ENCODE measurements around the gene TEKT5. TPM values are rescaled to one million over a fixed set of nuclear protein-coding genes. Genes with fewer than 3 reads are reported as not detected.

TEKT5 gene
- total and polyA plus RNA-seq, 11 donors, result 0.51 to 2.8 TPM; not detected in 9

GRCh38 chr16:10611825-10612342, 82.8 kb downstream of the TEKT5 start:
- intact Hi-C loops (cut with DNase I), result no loop called here
- DNase-seq, result no peak
- Histone ChIP-seq H3K27me3 (no peaks in the 10 kb centered on the region), H3K27ac (no peak overlapping the region), H3K9me3 (no peaks in the 10 kb centered on the region), H3K4me3 (no peak overlapping the region), H3K4me1 (peaks cover under 1 to 23% (median 16%) of the 10 kb centered on the region in 12 donors), H3K36me3 (no peaks in the 10 kb centered on the region)
- no peak for ATAC-seq
- TF ChIP-seq POLR2A (IDR thresholded peaks at IDR 0.05), result no peak
- no peak for TF ChIP-seq CTCF (IDR thresholded peaks at IDR 0.05)
- 77 to 90% (median 83%) methylated on average over 6 of the region's 6 CpGs for WGBS, 4 donors

GRCh38 chr16:10610499-10611184, 84.1 kb downstream of the TEKT5 start:
- Histone ChIP-seq H3K36me3 (no peaks in the 10 kb centered on the region), H3K27ac (no peak overlapping the region), H3K9me3 (no peaks in the 10 kb centered on the region), H3K4me3 (no peak overlapping the region), H3K4me1 (peaks cover 0 to 17% (median 10%) of the 10 kb centered on the region in 12 donors), H3K27me3 (no peaks in the 10 kb centered on the region)
- WGBS, 4 donors, result 80 to 86% (median 84%) methylated on average over 13 of the region's 13 CpGs
- DNase-seq (no peak), ATAC-seq (no peak)
- intact Hi-C loops (cut with DNase I), result no loop called here
- TF ChIP-seq POLR2A (IDR thresholded peaks at IDR 0.05) (no peak), CTCF (IDR thresholded peaks at IDR 0.05) (no peak)

GRCh38 chr16:10609402-10609774, 85.3 kb downstream of the TEKT5 start:
- 44 to 60% (median 57%) methylated on average over 7 of the region's 7 CpGs for WGBS, 4 donors
- no peaks in the 10 kb centered on the region for H3K9me3 ChIP-seq
- ATAC-seq (peak; percentile 52 to 89 (median 66)), DNase-seq (peak in 1 of 5 donors; percentile 34)
- intact Hi-C loops (cut with DNase I), result no loop called here
- no peak overlapping the region for H3K4me3 ChIP-seq
- H3K4me1 ChIP-seq, result peaks cover 0 to 17% (median 10%) of the 10 kb centered on the region in 12 donors
- TF ChIP-seq POLR2A (IDR thresholded peaks at IDR 0.05) (no peak), CTCF (IDR thresholded peaks at IDR 0.05) (no peak)
- peak overlapping the region in 9 of 12 donors; percentile 2 to 67 (median 30) for H3K27ac ChIP-seq
- H3K27me3 ChIP-seq, result no peaks in the 10 kb centered on the region
- no peaks in the 10 kb centered on the region for H3K36me3 ChIP-seq

- no peaks in the 10 kb centered on the region for H3K9me3 ChIP-seq
- peak overlapping the region in 9 of 12 donors; percentile 2 to 67 (median 30) for H3K27ac ChIP-seq
- DNase-seq, result peak in 3 of 5 donors; percentile 29 to 58 (median 43)
- H3K4me3 ChIP-seq, result no peak overlapping the region
- peaks cover 0 to 17% (median 10%) of the 10 kb centered on the region in 12 donors for H3K4me1 ChIP-seq
- TF ChIP-seq POLR2A (IDR thresholded peaks at IDR 0.05) (no peak), CTCF (IDR thresholded peaks at IDR 0.05) (no peak)
- intact Hi-C loops (cut with DNase I), result no loop called here
- H3K27me3 ChIP-seq, result no peaks in the 10 kb centered on the region
- ATAC-seq, result peak; percentile 43 to 89 (median 88)
- H3K36me3 ChIP-seq, result no peaks in the 10 kb centered on the region
- 34 to 43% (median 40%) methylated on average over 9 to 11 of the region's 11 CpGs for WGBS, 4 donors
Observed at GRCh38 chr16:10608687-10609401, 85.9 kb downstream of the TEKT5 start.

Data from heart left ventricle (tissue), 16 donors.